NT2/D1 (cell line): ENCODE data around the gene EIF4EBP3.

ENCODE experiments used
- YY1 ChIP-seq: IDR thresholded peaks from 2 replicates; pipeline ENCODE4 v1.6.1; 2011; ENCODE audit not compliant: insufficient read length, insufficient read depth
- ZNF274 ChIP-seq: IDR thresholded peaks from 2 replicates; pipeline ENCODE4 v1.6.1; 2011; ENCODE audit warnings: mild to moderate bottlenecking, low read depth, low read length

DNA sequence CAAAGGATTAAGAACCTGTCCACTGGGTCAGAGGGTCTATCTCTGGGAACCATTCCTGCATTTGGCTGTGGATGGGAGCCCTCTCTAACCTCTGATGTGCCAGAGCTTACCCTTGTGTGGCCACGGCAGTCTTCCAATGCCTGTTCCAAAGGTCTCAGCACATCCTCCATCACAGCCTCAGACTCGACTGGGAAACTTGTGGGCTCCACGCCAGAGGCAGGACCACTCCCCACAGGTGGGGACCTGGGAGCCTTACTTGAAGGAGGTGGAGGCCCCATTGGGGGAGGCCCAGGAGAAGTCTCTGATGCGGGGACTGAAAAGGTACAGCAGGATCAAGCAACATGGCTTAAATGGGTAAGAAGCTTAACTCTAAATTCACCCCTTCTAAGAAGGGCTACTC is 4.4 kb downstream of the EIF4EBP3 start:
- TF ChIP-seq ZNF274 (no peak), YY1 (no peak)
